WTC11 (cell line): ENCODE data around the gene GEMIN7. TPM values are rescaled to one million over a fixed set of nuclear protein-coding genes. Genes with fewer than 3 reads are reported as not detected.

Experiments
- ATAC-seq: fragments of 200-7000 bp; cut with Tn5 transposase; 2 replicates; pipeline ENCODE4 v1.10.0; 2021; ENCODE audit warnings: mild to moderate bottlenecking, moderate library complexity
- CTCF ChIA-PET: fragments of 300-600 bp; sonication (Branson Sonifier 250); formaldehyde crosslinking; loops from one replicate; lab custom pipeline; 2021; ENCODE audit warnings: antibody characterized with exemption; lab: Charles Lee
- POLR2A ChIA-PET: fragments of 350-600 bp; sonication (Branson Sonifier 250); formaldehyde crosslinking; loops from one replicate; lab custom pipeline; 2021; ENCODE audit warnings: antibody characterized with exemption; lab: Charles Lee
- DNase-seq: peaks from one replicate; pipeline ENCODE4 v3.0.0; 2021; ENCODE audit warnings: low spot score
- H3K27ac Mint-ChIP-seq: 2 replicates; pipeline ENCODE4 v1.8.0; 2021; ENCODE audit warnings: mixed read lengths
- H3K27me3 Mint-ChIP-seq: 2 replicates; pipeline ENCODE4 v1.8.0; 2021; ENCODE audit warnings: low read depth, mild to moderate bottlenecking, moderate library complexity, mixed read lengths
- H3K36me3 Mint-ChIP-seq: 2 replicates; pipeline ENCODE4 v1.8.0; 2021; ENCODE audit warnings: mixed read lengths
- H3K4me1 Mint-ChIP-seq: 2 replicates; pipeline ENCODE4 v1.8.0; 2022; ENCODE audit warnings: mixed read lengths
- H3K4me3 Mint-ChIP-seq: 2 replicates; pipeline ENCODE4 v1.8.0; 2021; ENCODE audit warnings: mild to moderate bottlenecking, moderate library complexity, mixed read lengths
- H3K9me3 Mint-ChIP-seq: 2 replicates; pipeline ENCODE4 v1.8.0; 2021; ENCODE audit warnings: mixed read lengths
- CREB1 ChIP-seq: sonication (generic); formaldehyde crosslinking; IDR thresholded peaks from 2 replicates; pipeline ENCODE4 v1.8.0; 2023; ENCODE audit warnings: mild to moderate bottlenecking, missing genetic modification reagents
- CREM ChIP-seq: sonication (generic); formaldehyde crosslinking; IDR thresholded peaks from 2 replicates; pipeline ENCODE4 v1.8.1; 2022; ENCODE audit warnings: mild to moderate bottlenecking, missing genetic modification reagents, moderate library complexity
- ESRRA ChIP-seq: sonication (generic); formaldehyde crosslinking; IDR thresholded peaks from 2 replicates; pipeline ENCODE4 v1.8.1; 2022; ENCODE audit warnings: mild to moderate bottlenecking, missing genetic modification reagents, borderline replicate concordance
- ETV6 ChIP-seq: sonication (generic); formaldehyde crosslinking; IDR thresholded peaks from 2 replicates; pipeline ENCODE4 v1.8.1; 2022; ENCODE audit warnings: mild to moderate bottlenecking, missing genetic modification reagents
- FOXJ3 ChIP-seq: sonication (generic); formaldehyde crosslinking; IDR thresholded peaks from 2 replicates; pipeline ENCODE4 v1.9.0; 2021; ENCODE audit warnings: missing genetic modification reagents, mild to moderate bottlenecking, borderline replicate concordance
- GABPB1 ChIP-seq: sonication (generic); formaldehyde crosslinking; IDR thresholded peaks from 2 replicates; pipeline ENCODE4 v1.8.1; 2023; ENCODE audit warnings: mild to moderate bottlenecking, missing genetic modification reagents
- GTF2I ChIP-seq: fragments of 250-450 bp; sonication (Bioruptor Pico); conservative IDR thresholded peaks from 2 replicates; pipeline ENCODE4 v1.4.0; 2021; ENCODE audit warnings: mild to moderate bottlenecking
- IRF2 ChIP-seq: sonication (generic); formaldehyde crosslinking; IDR thresholded peaks from 2 replicates; pipeline ENCODE4 v1.8.0; 2022; ENCODE audit warnings: low read depth, missing genetic modification reagents, borderline replicate concordance
- JAZF1 ChIP-seq: fragments of 250-450 bp; sonication (Bioruptor Pico); IDR thresholded peaks from 2 replicates; pipeline ENCODE4 v1.9.0; 2021; ENCODE audit warnings: moderate library complexity, mild to moderate bottlenecking, inconsistent platforms
- NFATC4 ChIP-seq: fragments of 250-450 bp; sonication (Bioruptor Pico); IDR thresholded peaks from 2 replicates; pipeline ENCODE4 v1.9.0; 2021; ENCODE audit warnings: mild to moderate bottlenecking
- NFYB ChIP-seq: sonication (generic); formaldehyde crosslinking; conservative IDR thresholded peaks from 2 replicates; pipeline ENCODE4 v1.8.0; 2022; ENCODE audit warnings: low read depth, missing genetic modification reagents
- RELA ChIP-seq: sonication (generic); formaldehyde crosslinking; IDR thresholded peaks from 2 replicates; pipeline ENCODE4 v1.8.1; 2022; ENCODE audit warnings: missing genetic modification reagents, mild to moderate bottlenecking, borderline replicate concordance
- TCF7 ChIP-seq: sonication (generic); formaldehyde crosslinking; IDR thresholded peaks from 2 replicates; pipeline ENCODE4 v1.8.0; 2022; ENCODE audit warnings: mild to moderate bottlenecking, low read depth, missing genetic modification reagents, moderate library complexity
- ZNF232 ChIP-seq: sonication (generic); formaldehyde crosslinking; IDR thresholded peaks from 2 replicates; pipeline ENCODE4 v1.8.0; 2022; ENCODE audit warnings: mild to moderate bottlenecking, missing genetic modification reagents
- ZNF396 ChIP-seq: fragments of 250-450 bp; sonication (Bioruptor Pico); IDR thresholded peaks from 2 replicates; pipeline ENCODE4 v1.8.0; 2021; ENCODE audit warnings: mild to moderate bottlenecking, moderate library complexity, borderline replicate concordance
- ZNF423 ChIP-seq: fragments of 250-450 bp; sonication (Bioruptor Pico); IDR thresholded peaks from 2 replicates; pipeline ENCODE4 v2.1.2; 2022; ENCODE audit warnings: mild to moderate bottlenecking, moderate library complexity
- total RNA-seq: library from RNA; stranded (reverse); gene quantifications from 3 replicates; pipeline ENCODE4 v1.2.3, GENCODE V29; 2021
- TF ChIP-seq, protein P1 (sequence below): sonication (generic); formaldehyde crosslinking; IDR thresholded peaks from 2 replicates; pipeline ENCODE4 v1.8.1; 2023; ENCODE audit warnings: mild to moderate bottlenecking, missing genetic modification reagents
- TF ChIP-seq, protein P2 (sequence below): sonication (generic); formaldehyde crosslinking; IDR thresholded peaks from 2 replicates; pipeline ENCODE4 v1.8.0; 2022; ENCODE audit warnings: mild to moderate bottlenecking, missing genetic modification reagents
- TF ChIP-seq, protein P3 (sequence below): sonication (generic); formaldehyde crosslinking; IDR thresholded peaks from 2 replicates; pipeline ENCODE4 v1.8.1; 2022; ENCODE audit warnings: low read depth, mild to moderate bottlenecking, moderate library complexity, missing genetic modification reagents, borderline replicate concordance
- TF ChIP-seq, protein P4 (sequence below): sonication (generic); formaldehyde crosslinking; IDR thresholded peaks from 2 replicates; pipeline ENCODE4 v1.8.1; 2022; ENCODE audit warnings: low read depth, missing genetic modification reagents, borderline replicate concordance
- TF ChIP-seq, protein P5 (sequence below): fragments of 250-450 bp; sonication (Bioruptor Pico); IDR thresholded peaks from 2 replicates; pipeline ENCODE4 v1.9.0; 2021; ENCODE audit warnings: moderate library complexity, mild to moderate bottlenecking, inconsistent platforms, borderline replicate concordance
- TF ChIP-seq, protein P6 (sequence below): sonication (generic); formaldehyde crosslinking; IDR thresholded peaks from 2 replicates; pipeline ENCODE4 v1.8.0; 2022; ENCODE audit warnings: mild to moderate bottlenecking, missing genetic modification reagents
- TF ChIP-seq, protein P7 (sequence below): sonication (generic); formaldehyde crosslinking; IDR thresholded peaks from 2 replicates; pipeline ENCODE4 v1.8.1; 2022; ENCODE audit warnings: mild to moderate bottlenecking, moderate library complexity, missing genetic modification reagents

The GEMIN7 gene
- total RNA-seq, 1 experiment from 2014 or later = 55.0 TPM

DNA sequence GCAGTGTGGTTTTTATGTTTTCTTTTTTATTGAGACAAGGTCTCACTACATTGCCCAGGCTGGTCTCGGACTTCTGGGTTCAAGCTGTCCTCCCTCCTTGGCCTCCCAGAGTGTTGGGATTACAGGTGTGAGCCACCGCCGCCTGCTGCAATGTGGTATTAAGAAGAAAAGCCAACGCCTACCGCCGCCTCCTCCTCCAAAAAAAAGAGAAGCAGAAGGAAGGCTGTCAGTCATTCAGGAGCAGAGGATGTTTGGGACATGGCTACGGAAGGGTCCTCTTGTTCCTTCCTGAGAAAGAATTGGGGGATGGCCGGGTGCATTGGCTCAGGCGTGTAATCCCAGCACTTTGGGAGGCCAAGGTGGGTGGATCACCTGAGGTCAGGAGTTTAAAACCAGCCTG lies 15.1 kb downstream of the GEMIN7 start:
- ATAC-seq (no peak), DNase-seq (no peak)
- ChIA-PET CTCF (no interaction called here), POLR2A (no interaction called here)
- Mint-ChIP-seq H3K4me1 (peaks cover 69% of the 10 kb centered on the region), H3K27ac (peak overlapping the region; percentile 96), H3K9me3 (no peaks in the 10 kb centered on the region), H3K4me3 (peak overlapping the region; percentile 84), H3K27me3 (no peaks in the 10 kb centered on the region), H3K36me3 (peaks cover 9% of the 10 kb centered on the region; the same call in 1 of the 2 replicates)
- TF ChIP-seq ZNF396 (CRISPR knock-in tag) = no peak
- TF ChIP-seq RELA (CRISPR knock-in tag) = no peak
- no peak for TF ChIP-seq JAZF1
- TF ChIP-seq ETV6 = no peak
- TF ChIP-seq, protein P1, sequence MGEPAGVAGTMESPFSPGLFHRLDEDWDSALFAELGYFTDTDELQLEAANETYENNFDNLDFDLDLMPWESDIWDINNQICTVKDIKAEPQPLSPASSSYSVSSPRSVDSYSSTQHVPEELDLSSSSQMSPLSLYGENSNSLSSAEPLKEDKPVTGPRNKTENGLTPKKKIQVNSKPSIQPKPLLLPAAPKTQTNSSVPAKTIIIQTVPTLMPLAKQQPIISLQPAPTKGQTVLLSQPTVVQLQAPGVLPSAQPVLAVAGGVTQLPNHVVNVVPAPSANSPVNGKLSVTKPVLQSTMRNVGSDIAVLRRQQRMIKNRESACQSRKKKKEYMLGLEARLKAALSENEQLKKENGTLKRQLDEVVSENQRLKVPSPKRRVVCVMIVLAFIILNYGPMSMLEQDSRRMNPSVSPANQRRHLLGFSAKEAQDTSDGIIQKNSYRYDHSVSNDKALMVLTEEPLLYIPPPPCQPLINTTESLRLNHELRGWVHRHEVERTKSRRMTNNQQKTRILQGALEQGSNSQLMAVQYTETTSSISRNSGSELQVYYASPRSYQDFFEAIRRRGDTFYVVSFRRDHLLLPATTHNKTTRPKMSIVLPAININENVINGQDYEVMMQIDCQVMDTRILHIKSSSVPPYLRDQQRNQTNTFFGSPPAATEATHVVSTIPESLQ (CRISPR knock-in tag) = no peak
- TF ChIP-seq FOXJ3 (CRISPR knock-in tag) = no peak
- no peak for TF ChIP-seq GTF2I (CRISPR knock-in tag)
- TF ChIP-seq, protein P2, sequence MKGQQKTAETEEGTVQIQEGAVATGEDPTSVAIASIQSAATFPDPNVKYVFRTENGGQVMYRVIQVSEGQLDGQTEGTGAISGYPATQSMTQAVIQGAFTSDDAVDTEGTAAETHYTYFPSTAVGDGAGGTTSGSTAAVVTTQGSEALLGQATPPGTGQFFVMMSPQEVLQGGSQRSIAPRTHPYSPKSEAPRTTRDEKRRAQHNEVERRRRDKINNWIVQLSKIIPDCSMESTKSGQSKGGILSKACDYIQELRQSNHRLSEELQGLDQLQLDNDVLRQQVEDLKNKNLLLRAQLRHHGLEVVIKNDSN = no peak
- TF ChIP-seq TCF7 (CRISPR knock-in tag) = no peak
- TF ChIP-seq, protein P3, sequence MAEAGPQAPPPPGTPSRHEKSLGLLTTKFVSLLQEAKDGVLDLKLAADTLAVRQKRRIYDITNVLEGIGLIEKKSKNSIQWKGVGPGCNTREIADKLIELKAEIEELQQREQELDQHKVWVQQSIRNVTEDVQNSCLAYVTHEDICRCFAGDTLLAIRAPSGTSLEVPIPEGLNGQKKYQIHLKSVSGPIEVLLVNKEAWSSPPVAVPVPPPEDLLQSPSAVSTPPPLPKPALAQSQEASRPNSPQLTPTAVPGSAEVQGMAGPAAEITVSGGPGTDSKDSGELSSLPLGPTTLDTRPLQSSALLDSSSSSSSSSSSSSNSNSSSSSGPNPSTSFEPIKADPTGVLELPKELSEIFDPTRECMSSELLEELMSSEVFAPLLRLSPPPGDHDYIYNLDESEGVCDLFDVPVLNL = no peak
- TF ChIP-seq, protein P4, sequence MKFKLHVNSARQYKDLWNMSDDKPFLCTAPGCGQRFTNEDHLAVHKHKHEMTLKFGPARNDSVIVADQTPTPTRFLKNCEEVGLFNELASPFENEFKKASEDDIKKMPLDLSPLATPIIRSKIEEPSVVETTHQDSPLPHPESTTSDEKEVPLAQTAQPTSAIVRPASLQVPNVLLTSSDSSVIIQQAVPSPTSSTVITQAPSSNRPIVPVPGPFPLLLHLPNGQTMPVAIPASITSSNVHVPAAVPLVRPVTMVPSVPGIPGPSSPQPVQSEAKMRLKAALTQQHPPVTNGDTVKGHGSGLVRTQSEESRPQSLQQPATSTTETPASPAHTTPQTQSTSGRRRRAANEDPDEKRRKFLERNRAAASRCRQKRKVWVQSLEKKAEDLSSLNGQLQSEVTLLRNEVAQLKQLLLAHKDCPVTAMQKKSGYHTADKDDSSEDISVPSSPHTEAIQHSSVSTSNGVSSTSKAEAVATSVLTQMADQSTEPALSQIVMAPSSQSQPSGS (CRISPR knock-in tag) = no peak
- no peak for TF ChIP-seq IRF2 (CRISPR knock-in tag)
- no peak for TF ChIP-seq NFATC4 (CRISPR knock-in tag)
- no peak for TF ChIP-seq NFYB (CRISPR knock-in tag)
- TF ChIP-seq, protein P5, sequence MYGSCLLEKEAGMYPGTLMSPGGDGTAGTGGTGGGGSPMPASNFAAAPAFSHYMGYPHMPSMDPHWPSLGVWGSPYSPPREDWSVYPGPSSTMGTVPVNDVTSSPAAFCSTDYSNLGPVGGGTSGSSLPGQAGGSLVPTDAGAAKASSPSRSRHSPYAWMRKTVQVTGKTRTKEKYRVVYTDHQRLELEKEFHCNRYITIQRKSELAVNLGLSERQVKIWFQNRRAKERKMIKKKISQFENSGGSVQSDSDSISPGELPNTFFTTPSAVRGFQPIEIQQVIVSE (CRISPR knock-in tag) = no peak
- TF ChIP-seq CREB1 (CRISPR knock-in tag) = no peak
- TF ChIP-seq, protein P6, sequence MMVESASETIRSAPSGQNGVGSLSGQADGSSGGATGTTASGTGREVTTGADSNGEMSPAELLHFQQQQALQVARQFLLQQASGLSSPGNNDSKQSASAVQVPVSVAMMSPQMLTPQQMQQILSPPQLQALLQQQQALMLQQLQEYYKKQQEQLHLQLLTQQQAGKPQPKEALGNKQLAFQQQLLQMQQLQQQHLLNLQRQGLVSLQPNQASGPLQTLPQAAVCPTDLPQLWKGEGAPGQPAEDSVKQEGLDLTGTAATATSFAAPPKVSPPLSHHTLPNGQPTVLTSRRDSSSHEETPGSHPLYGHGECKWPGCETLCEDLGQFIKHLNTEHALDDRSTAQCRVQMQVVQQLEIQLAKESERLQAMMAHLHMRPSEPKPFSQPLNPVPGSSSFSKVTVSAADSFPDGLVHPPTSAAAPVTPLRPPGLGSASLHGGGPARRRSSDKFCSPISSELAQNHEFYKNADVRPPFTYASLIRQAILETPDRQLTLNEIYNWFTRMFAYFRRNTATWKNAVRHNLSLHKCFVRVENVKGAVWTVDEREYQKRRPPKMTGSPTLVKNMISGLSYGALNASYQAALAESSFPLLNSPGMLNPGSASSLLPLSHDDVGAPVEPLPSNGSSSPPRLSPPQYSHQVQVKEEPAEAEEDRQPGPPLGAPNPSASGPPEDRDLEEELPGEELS (CRISPR knock-in tag) = no peak
- TF ChIP-seq ZNF232 = no peak
- TF ChIP-seq CREM (CRISPR knock-in tag) = no peak

DNA sequence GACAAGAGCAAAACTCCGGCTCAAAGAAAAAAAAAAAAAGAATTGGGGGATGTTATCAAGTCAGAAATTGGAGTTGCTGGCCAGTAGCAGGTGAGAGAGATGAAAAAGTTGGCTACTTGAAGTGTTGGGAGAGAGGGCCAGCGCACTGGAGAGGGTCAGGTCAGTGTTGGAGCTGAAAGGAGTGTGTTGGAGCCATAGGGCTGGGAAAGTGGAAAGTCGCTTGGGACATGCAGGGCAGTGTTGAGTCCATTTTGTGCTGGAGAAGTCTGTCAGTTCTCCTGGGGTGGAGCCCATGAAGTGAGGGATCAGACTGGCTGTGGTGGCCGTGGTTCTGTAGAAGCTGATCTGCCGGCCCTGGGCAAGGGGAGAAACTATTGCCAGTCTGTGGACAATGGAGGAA lies 15.6 kb downstream of the GEMIN7 start:
- ChIA-PET POLR2A (no interaction called here), CTCF (no interaction called here)
- Mint-ChIP-seq H3K9me3 (no peaks in the 10 kb centered on the region), H3K27me3 (no peaks in the 10 kb centered on the region), H3K4me3 (peak overlapping the region; percentile 84), H3K36me3 (peaks cover 9% of the 10 kb centered on the region; the same call in 1 of the 2 replicates), H3K27ac (peak overlapping the region; percentile 48), H3K4me1 (peaks cover 73% of the 10 kb centered on the region)
- DNase-seq = no peak
- no peak for ATAC-seq
- no peak for TF ChIP-seq GABPB1
- TF ChIP-seq ZNF423 (CRISPR knock-in tag) = no peak
- TF ChIP-seq, protein P6 (CRISPR knock-in tag) = no peak
- TF ChIP-seq, protein P7, sequence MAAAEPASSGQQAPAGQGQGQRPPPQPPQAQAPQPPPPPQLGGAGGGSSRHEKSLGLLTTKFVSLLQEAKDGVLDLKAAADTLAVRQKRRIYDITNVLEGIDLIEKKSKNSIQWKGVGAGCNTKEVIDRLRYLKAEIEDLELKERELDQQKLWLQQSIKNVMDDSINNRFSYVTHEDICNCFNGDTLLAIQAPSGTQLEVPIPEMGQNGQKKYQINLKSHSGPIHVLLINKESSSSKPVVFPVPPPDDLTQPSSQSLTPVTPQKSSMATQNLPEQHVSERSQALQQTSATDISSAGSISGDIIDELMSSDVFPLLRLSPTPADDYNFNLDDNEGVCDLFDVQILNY (CRISPR knock-in tag) = no peak
- no peak for TF ChIP-seq ESRRA (CRISPR knock-in tag)
